ENCODE measurements around the gene NF2.

NF2 gene

DNA sequence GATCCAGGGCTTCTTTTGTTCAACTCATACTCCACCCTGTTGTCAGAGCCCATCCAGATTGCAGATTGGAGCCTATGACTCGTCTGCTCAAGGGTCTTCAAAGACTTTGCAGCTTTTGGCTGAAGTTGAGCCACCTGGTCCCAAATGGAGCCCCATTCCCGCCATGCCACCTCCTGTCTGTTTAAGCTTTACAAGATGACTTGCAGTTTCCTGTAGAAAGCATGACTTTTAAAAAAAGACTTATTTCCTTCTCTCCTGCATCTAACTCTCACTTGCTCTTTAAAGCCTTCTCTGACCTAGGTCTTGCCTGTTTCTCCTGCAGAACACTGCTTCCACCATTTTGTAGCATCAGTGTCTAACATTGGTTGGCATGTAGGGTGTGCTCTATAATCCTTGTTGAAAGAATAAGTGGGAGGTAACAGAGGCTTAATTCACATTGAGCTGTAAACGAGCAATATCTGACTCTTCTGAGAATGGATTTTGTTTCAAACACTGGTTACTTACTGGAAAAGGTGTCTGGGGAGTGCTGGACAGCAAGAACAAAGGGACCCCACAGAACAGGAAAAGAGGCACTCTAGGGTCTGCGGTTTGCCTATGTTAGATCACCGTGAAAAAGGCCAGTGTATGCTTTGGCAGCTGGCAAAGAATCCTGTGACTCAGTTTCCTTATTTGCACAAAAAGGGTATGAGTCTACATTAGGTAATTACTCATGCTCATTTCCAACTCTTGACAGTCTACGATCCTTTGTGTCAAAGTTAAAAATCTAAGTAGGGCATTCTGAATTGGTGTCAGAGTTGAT lies 30.3 kb downstream of the NF2 start:
- DNase-seq = no peak

DNA sequence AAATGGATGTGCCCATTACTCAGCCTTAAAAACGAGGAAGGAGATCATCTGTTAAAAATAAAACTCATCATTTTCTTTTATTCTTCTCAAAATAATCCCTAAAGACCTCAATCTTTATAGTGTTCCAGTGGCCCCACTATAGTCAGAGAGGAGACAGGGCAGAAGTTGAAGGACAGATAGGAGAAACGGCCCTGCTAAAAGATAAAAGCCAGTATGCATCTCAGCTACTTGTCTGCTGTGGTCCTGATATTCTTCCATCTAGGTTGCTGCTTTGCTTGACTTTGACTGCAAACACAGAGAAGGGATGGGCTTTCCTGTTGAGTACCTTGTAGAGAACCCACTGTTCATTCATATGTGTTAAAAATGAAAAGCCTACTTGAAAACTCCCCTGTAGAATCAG lies 31.4 kb downstream of the NF2 start:
- no peak for DNase-seq

DNA sequence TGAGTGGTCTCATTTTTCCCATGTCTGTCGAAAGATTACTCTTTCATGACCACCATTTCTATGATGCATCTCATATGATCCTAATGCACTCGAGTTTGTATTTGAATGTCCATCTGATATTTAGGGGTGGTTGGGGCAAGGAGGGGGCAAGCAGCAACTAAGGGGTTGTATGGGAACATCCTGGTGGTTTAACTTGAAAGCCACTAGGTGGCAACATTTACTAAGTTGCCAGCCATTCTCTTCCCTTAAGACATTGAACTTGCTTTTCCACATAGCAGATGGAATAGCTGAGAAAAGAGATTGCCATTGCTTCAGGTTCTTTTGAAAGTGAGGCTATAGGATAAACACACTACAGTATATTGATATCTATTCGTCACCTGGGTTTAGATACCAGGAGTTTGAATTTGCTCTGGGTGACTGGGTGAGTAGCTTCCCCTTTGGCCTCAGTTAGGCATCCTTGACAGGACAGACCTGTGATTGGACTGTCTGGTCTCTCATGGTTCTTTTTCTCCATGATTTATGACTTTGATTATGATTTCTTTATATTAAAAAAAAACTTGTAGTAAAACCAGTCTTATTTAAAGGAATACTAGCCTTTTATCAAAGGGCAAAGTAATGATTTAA lies 32.4 kb downstream of the NF2 start:
- peak; percentile 34 for DNase-seq

DNA sequence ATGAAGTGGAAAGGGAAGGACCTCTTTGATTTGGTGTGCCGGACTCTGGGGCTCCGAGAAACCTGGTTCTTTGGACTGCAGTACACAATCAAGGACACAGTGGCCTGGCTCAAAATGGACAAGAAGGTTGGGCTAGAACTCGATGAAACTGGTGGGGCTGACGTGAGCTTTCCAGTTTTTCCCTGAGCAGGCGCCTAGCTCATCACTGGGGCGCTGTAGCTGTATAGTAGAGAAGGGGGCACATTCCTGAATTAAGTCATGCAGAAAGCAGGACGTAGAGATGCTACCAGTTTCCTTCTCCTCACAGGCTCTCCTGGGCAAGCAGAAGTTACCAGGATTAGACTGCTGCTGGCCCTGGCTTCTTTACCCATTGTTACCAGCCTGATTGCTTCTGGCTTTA lies 33.3 kb downstream of the NF2 start:
- DNase-seq = no peak

DNA sequence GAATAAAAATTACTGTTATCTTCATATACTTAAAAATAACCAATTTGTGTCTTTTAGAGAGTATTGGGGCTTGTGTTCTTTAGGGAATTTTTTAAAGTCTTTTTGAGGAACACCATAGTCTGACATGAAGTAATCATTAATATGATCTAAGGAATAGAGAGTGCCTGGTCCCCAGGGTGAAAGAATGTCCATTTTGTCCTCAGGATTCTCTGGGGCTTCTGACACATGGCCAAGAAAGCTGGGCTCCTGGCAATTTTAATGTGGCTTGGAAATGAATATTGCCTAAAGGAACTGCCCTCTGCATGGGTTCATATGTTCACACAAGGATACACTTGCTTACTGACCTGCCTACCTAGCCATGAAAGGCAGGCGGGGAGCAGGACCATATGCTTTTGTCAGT lies 33.7 kb downstream of the NF2 start:
- no peak for DNase-seq

DNA sequence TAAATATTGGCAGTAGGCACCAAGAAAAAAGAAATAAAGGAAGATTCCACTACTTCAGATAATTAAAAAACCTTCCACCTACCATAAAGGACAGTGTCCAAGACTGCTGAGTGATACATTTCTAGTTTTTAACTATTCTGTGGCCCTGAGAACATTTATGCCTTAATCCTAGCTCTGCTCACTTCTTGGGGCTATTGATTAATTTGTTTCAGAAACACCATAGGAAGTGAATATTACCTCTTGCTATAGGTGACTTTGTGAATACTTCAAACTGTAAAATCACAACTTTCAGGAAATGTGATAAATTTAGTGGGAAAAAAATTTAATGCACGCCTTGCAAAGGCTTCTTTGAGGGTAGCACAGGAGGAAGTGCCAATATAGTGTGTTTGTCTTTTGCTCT lies 35.2 kb downstream of the NF2 start:
- no peak for DNase-seq

DNA sequence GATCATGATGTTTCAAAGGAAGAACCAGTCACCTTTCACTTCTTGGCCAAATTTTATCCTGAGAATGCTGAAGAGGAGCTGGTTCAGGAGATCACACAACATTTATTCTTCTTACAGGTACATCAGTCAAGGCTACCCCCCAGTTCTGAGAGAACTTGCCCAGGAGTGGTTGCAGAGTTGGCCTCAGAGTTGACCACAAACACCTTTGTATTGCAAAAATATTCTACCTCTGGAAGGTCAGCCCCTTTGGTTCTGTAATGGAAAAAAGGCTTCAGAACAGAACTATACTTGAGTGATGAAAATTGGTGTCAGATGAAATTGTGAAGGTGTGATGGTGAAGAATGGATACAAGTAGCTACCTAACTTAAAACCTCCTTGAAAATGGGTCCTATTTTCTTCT lies 35.7 kb downstream of the NF2 start:
- DNase-seq = no peak

DNA sequence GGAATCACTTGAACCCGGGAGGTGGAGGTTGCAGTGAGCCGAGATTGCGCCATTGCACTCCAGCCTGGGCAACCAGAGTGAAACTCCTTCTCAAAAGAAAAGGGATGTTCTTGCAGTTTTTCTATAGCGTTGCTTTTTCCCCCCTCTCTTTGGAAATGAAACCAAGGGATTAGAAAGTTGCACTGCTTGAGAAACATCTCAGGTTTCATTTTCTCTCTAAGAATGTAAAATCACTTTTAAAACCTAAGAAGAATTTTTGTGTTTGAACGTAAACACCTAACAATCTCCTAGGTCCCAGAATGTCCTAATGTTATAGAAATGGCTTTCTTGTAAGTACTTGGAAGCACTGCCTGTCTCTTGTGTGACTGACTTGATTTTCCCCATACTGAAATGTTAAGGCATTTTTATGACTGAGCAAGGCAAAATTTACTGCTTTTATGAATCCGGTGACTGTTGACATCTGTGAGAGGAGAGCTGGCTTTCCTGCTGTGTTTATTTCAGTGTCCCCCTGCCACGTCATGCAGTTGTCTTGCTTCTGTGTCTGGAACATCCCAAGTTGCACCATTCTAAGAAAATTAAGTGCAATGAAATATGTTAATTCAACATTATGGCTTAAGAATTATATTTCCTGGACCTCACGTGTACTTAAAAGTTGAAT lies 37.7 kb downstream of the NF2 start:
- no peak for DNase-seq

DNA sequence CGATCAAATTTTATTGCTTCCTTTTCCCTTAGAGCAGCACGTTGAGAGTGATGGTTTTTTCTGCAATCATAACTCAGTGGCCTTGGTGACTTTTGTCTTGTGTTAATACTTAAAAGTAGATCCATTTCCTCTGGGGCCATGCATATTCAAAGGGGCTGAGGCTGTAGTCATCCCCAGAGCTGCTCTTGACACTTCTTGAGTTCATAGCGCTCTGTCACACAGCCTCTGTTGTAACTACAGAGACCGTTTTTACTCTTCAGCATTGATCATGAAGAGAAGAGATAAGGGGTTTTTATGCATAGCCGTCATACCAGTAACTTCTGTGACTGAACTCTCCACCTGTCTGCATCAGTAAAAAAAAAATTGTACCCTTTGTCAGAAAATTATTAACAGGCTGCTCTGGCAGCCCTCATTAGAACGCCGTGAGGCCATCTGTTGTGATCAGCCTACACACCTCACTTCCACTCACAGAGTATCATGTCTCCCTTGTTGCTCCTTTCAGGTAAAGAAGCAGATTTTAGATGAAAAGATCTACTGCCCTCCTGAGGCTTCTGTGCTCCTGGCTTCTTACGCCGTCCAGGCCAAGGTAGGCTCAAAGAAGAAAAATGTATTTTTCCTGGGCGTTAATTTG lies 38.4 kb downstream of the NF2 start:
- DNase-seq = no peak

DNA sequence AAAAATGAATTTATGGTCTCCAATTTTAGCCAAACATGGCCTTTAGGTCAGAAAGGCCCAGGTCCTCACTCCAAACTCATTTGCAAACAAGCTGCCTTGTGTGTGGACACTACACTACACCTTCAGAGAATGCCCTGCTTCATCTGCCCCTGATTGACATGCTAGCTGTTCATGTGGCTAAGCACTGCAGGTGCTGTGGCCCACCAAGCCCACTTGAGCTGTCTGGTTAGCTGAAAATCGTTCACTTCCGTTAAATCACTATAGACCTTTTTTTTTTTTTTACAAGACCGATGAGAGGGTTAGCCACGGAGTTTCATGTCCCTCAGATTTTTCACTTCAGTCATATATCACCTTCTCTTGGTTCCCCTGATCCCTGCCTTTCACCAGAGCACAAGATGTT lies 39.3 kb downstream of the NF2 start:
- no peak for DNase-seq

DNA sequence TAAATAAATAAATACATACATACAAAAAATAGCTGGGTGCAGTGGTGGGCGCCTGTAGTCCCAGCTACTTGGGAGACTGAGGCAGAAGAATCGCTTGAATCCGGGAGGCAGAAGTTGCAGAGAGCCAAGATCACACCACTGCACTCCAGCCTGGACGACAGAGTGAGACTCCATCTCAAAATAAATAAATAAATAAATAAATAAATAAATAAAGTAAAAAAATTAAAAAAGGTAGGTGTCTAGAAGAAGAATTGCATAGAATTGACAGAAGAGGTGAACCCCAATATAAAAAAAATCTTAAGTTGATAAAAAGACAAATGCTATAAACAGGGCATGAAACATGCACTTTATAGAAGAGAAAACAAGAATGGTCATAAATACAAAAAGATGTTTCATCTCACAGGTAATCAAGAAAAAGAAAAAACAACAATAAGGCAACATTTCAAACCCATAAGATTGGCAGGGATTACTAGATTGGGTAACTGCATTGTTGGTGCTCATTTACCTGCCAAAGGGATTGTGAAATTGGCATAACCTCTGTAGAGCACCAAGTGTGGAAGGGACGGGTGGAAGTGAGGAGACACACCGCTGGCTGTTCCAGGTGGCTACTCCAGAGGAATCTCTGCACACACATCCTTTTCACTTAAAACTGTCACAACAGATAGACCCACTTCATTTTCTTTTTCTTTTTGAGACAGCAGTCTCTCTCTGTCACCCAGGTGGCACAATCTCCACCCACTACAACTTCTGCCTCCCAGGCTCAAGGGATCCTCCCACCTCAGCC lies 44.7 kb downstream of the NF2 start:
- no peak for DNase-seq

DNA sequence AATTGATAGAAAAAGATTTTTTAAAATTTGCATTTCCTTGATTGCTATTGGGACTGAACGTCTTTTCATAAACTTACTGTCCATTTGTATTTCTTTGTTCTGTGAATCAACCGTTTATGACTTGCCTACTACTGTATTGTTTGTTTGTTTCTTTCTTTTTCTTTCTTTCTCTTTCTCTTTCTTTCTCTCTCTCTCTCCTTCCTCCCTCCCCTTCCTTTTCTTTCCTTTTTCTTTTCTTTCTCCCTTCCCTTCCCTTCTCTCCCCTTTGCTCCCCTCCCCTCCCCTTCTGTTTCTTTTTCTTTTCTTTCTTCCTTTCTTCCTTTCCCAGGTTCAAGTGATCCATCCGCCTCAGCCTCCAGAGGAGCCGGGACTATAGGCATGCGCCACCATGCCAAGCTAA lies 46.9 kb downstream of the NF2 start:
- DNase-seq = no peak

DNA sequence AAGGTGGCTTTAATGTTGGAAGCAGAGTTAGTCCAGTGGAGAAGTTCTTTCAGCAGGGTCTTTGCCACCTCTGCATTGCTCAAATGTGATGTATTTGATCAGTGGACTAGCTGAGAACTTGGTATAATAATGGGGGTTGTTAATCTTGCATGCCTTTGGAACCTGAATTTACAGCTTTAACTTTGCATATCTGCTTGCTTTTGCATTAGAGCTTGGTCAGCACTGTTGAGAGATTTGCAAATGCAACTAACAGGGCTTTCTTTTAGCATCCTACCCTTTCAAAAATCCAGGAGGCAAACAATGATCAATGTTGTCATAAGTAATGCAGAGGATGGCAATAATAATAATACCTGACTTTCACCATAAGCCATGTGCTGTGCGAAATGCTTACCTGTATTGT lies 48.2 kb downstream of the NF2 start:
- DNase-seq = no peak

DNA sequence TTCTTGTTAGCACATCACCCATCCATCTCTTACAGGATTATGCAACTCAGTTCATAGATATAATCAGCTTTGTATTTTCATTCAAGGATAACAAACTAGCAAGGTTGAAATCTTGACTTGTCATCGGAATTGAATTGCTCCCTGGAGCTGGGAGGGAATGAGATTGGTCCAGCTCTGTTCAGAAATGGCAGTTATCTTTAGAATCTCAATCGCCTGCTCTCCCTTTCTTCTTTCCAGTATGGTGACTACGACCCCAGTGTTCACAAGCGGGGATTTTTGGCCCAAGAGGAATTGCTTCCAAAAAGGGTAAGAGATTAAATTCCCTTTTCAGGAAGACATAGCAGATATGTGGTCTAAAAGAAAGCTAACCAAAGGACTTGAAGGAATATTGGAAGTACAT lies 51.0 kb downstream of the NF2 start:
- DNase-seq = no peak

DNA sequence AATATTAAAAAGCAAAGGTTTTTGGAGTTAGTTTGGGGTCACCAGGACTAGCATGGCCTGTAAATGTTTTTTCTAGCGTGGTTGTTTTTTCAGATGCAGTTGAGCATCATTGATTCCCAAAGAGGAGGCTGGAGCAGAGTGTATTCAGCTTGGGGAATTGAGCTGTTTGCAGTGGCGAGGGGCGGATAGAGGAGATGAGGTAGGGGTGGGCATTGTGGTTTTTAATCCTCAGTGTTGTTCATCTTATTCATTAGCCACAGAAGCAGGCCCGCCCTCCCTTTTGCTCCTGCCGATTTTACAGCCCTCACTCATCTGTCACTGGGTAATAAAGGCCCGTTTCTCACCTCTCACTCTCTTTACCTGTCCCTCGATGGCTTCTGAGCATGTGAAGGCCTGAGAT lies 51.4 kb downstream of the NF2 start:
- no peak for DNase-seq

DNA sequence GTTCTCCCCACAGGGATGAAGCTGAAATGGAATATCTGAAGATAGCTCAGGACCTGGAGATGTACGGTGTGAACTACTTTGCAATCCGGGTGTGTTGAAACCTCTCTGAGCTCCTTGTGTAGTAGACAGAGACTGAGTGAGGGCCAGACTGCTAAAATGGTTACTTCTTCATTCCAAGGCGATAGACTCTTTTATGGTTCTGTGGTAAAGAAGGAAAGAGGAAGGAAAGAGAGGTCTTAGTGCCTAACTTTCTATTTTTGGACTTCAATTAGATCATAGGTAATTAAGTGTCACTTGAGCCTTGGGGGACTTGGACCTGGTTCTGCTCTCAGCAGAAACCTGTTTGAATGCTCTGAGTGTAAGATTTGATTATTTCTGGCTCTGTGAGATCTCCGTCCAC lies 54.7 kb downstream of the NF2 start:
- no peak for DNase-seq

DNA sequence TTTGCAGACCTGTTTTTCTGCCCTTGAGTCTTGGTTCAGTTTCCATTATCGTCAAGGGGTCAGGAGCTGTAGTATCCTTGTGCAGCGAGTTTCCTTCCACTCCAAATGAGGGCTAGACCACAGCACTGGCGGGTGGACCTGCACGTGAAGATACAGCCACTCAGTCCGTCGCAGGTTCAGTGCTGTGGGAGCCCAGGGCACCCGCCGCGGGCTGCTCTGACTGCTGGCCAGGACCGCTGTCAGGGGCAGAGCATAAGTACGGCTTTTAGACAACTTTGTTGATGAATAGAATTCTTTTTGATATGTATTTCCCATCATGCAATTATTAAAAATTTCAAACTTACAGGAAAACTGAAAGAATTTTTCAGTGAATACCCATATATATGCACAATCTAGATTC lies 56.6 kb downstream of the NF2 start:
- DNase-seq = no peak

DNA sequence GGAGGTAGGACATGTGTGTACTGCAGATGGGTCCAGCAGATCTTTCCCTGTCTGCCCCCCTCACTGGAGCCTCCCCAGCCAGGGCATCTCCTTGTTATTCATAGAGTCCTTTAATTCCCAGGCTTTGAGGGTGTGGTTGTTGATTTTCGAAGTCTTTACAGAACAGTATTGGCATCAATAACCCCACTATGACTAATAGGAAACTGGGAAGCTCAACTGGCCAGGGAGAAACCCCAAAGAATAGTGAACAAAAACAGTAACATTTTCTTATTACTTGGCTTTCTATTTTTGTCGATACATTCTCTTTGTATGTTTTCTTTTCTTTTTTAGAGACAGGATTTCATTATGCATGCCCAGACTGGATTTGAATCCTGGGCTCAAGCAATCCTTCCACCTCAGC lies 57.9 kb downstream of the NF2 start:
- no peak for DNase-seq

DNA sequence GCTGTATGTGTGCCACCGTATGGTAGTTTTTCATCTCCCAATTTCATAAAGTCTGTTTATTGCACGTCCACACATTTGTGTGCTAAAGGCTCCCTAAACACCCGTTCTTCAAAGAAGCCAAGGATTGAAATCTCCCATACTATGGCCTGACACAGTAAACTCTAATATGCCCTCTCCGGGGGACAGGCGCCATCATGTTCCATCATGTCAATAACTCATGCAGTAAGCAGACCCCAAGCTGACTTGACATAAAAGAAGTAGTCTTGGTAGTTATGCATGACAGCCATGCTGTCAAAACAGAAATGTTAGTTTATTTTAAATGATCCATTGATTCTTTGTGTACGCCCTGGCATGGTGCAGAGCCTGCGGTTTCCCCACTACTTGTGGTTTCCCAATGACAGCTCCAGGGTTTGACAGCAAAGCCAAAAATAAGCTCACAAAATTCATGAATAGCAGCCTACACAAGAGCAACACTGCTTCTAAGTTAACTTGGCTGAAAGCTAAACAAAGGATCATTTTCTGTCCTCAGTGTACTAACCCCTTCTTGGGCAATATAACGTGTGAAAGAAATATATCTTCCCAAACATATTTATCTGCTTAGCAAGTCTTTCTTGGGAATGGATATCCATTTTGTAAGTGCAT lies 59.9 kb downstream of the NF2 start:
- DNase-seq = no peak

DNA sequence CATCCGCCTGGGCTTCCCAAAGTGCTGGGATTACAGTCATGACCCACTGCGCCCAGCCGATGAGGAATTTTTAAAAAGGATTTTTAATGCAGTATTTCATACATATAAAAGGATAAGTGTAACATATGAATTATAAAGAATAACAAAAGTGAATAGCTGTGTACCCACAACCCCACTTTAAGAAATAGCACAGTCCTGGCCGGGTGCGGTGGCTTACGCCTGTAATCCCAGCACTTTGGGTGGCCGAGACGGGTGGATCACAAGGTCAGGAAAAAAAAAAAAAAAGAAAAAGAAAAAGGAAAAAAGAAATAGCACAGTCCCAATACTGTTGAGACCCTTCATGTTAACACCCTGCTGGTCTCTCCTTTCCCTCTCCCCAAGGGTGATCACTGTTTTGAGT lies 62.1 kb downstream of the NF2 start:
- no peak for DNase-seq

DNA sequence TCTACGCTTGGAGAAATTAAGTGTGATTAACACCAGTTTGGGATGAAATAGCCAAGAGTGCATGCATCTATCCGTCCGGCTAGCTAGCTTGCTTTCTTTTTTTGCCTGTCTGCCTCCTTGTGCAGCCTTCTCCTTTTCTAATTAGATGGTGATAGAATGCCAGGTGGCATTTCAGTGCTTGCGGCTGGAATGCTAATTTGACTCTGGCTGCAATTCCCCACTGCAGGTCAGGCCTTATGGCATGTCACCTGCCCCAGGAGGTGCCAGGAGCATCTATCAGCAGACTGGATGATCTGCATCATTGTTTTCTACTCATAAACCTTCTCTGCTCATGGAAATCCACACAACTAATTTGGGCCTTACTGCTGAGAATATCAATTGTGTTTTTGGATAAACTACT lies 65.2 kb downstream of the NF2 start:
- DNase-seq = no peak

DNA sequence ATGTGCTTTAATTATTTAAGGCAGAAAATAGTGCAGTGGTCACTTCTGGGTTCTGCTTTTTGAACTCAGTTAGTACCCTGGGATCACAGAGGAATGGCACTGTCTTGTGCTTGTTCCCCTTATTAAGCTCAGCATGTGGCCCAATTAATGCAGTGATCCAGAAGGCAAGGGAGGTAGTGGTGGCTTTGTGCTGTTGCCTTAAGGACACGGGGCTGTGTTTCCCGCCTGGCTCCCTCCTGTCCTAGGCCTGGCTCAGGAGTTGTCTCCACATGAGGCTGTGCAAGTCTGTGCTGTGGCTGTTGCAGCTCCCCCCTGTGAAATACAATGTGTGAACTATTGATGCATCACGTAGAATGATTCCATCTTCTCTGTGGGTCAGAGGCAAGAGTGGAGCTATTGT lies 67.2 kb downstream of the NF2 start:
- DNase-seq = no peak

Measured in CD4-positive, alpha-beta T cell treated with Interleukin-12 subunit alpha and Interleukin-12 subunit beta, for 1 hour (primary cell).